GM12892 (cell line): Measurements from ENCODE around the gene ZNF226.

Experiments used
- POLR2A ChIP-seq: IDR thresholded peaks from 2 replicates; pipeline ENCODE4 v1.6.1; 2011; ENCODE audit warnings: low read depth, low read length, control low read depth
- POLR2AphosphoS5 ChIP-seq: IDR thresholded peaks from 2 replicates; pipeline ENCODE4 v1.6.1; 2011; ENCODE audit warnings: low read depth, low read length, control low read depth

GRCh38 chr19:44190020-44190419 is 25.1 kb downstream of the ZNF226 start:
- TF ChIP-seq POLR2A = no peak
- TF ChIP-seq POLR2AphosphoS5 = no peak
